T-helper 1 cell (primary cell): ENCODE results near the gene LPIN3.

Source experiments
- DNase-seq, 5 donors: peaks; one replicate each; pipeline ENCODE4 v3.0.0-alpha.2; 2012 to 2020

The LPIN3 gene

GRCh38 chr20:41320441-41320840, 20.2 kb upstream of the LPIN3 start:
- no peak for DNase-seq

- DNase-seq, result no peak
Measured at GRCh38 chr20:41320976-41321375, 19.6 kb upstream of the LPIN3 start.

- no peak for DNase-seq
Measured at GRCh38 chr20:41327178-41327577, 13.4 kb upstream of the LPIN3 start.

- peak in 3 of 5 donors; percentile 15 to 73 (median 24) for DNase-seq
Measured at GRCh38 chr20:41329435-41330342, 10.9 kb upstream of the LPIN3 start.

- DNase-seq, result no peak
Measured at GRCh38 chr20:41330343-41330720, 10.3 kb upstream of the LPIN3 start.

GRCh38 chr20:41330941-41331340, 9.7 kb upstream of the LPIN3 start:
- DNase-seq, result no peak

- DNase-seq, result no peak
Measured at GRCh38 chr20:41331731-41332130, 8.9 kb upstream of the LPIN3 start.

GRCh38 chr20:41334036-41334435, 6.6 kb upstream of the LPIN3 start:
- DNase-seq, result no peak

GRCh38 chr20:41334443-41335421, 5.9 kb upstream of the LPIN3 start:
- DNase-seq, result no peak

GRCh38 chr20:41335591-41335990, 5.0 kb upstream of the LPIN3 start:
- DNase-seq, result no peak

- DNase-seq, result no peak
Measured at GRCh38 chr20:41336711-41337492, 3.7 kb upstream of the LPIN3 start.

- DNase-seq, result peak; percentile 67 to 81 (median 74)
Measured at GRCh38 chr20:41339957-41340326, 679 bp upstream of the LPIN3 start.

- DNase-seq, result no peak
Measured at GRCh38 chr20:41342474-41343464, 2.1 kb downstream of the LPIN3 start.

- DNase-seq, result no peak
Measured at GRCh38 chr20:41344477-41344876, 3.9 kb downstream of the LPIN3 start.

GRCh38 chr20:41344938-41345728, 4.5 kb downstream of the LPIN3 start:
- no peak for DNase-seq

GRCh38 chr20:41345729-41346067, 5.1 kb downstream of the LPIN3 start:
- no peak for DNase-seq

- DNase-seq, result no peak
Measured at GRCh38 chr20:41347523-41348429, 7.2 kb downstream of the LPIN3 start.

- DNase-seq, result no peak
Measured at GRCh38 chr20:41348430-41349172, 8.0 kb downstream of the LPIN3 start.

- DNase-seq, result no peak
Measured at GRCh38 chr20:41349266-41349665, 8.6 kb downstream of the LPIN3 start.
